NCI-H2196 treated with DMSO at 0.1 percent for 48 hours (cell line): Measurements from ENCODE around the gene ARID1B.

Experiments
- DNase-seq: peaks from one replicate; lab custom pipeline; 2025; ENCODE audit not compliant: unreplicated experiment; lab: John Stamatoyannopoulos, UW

Gene ARID1B

GRCh38 chr6:157253017-157253416, 475.8 kb downstream of the ARID1B start:
- DNase-seq, result no peak

GRCh38 chr6:157253699-157254098, 476.5 kb downstream of the ARID1B start:
- DNase-seq, result no peak

GRCh38 chr6:157254538-157254937, 477.4 kb downstream of the ARID1B start:
- no peak for DNase-seq

- DNase-seq, result no peak
Observed at GRCh38 chr6:157255079-157255478, 477.9 kb downstream of the ARID1B start.

GRCh38 chr6:157258878-157259277, 481.7 kb downstream of the ARID1B start:
- DNase-seq, result no peak

GRCh38 chr6:157259443-157259842, 482.3 kb downstream of the ARID1B start:
- DNase-seq, result no peak
